IMR-90 (cell line): Measurements from ENCODE around the gene PRDM15. TPM values are rescaled to one million over a fixed set of nuclear protein-coding genes. Genes with fewer than 3 reads are reported as not detected.

Source experiments
- ATAC-seq: fragments of 200-7000 bp; cut with Tn5 transposase; 2 replicates; pipeline ENCODE4 v1.9.1; 2020; ENCODE audit warnings: low read depth, mild to moderate bottlenecking, moderate library complexity
- BruUV-seq: library from RNA; stranded (reverse); fragments of 400-500 nt; replicated peaks from 2 replicates; lab custom pipeline; 2021; lab: Mats Ljungman, UMichigan
- CTCF ChIA-PET: fragments of 300-600 bp; formaldehyde crosslinking; extraction: SDS; loops from one replicate; lab custom pipeline; 2021; ENCODE audit warnings: antibody characterized with exemption; lab: Yijun Ruan, JAX
- POLR2A ChIA-PET: fragments of 300-600 bp; sonication (Branson Sonifier 250); formaldehyde crosslinking; loops from one replicate; lab custom pipeline; 2022; ENCODE audit warnings: antibody characterized with exemption; ENCODE audit not compliant: unreplicated experiment; lab: Charles Lee
- DNase-seq: peaks from one replicate; pipeline ENCODE4 v3.0.0; 2013
- H2AFZ ChIP-seq: replicated peaks from 2 replicates; pipeline ENCODE3; 2013; ENCODE audit warnings: low read length, mild to moderate bottlenecking; ENCODE audit not compliant: poor library complexity
- H2AK5ac ChIP-seq: 2 replicates; pipeline ENCODE4 v1.6.1; 2013; ENCODE audit warnings: low read depth, low read length, inconsistent platforms
- H2AK9ac ChIP-seq: replicated peaks from 2 replicates; pipeline ENCODE3; 2013; ENCODE audit warnings: mild to moderate bottlenecking, low read depth, low read length, moderate library complexity; ENCODE audit not compliant: poor library complexity
- H2BK120ac ChIP-seq: 2 replicates; pipeline ENCODE4 v1.6.1; 2013; ENCODE audit warnings: low read depth, low read length, inconsistent platforms
- H2BK15ac ChIP-seq: 3 replicates; pipeline ENCODE4 v1.6.1; 2013; ENCODE audit warnings: low read depth, low read length, inconsistent platforms
- H2BK20ac ChIP-seq: 2 replicates; pipeline ENCODE4 v1.6.1; 2013; ENCODE audit warnings: low read depth, mild to moderate bottlenecking, inconsistent platforms, low read length, moderate library complexity
- H2BK5ac ChIP-seq: 2 replicates; pipeline ENCODE4 v1.6.1; 2013; ENCODE audit warnings: mild to moderate bottlenecking, low read depth, low read length, inconsistent platforms; ENCODE audit not compliant: poor library complexity, severe bottlenecking
- H3K14ac ChIP-seq: replicated peaks from 2 replicates; pipeline ENCODE4 v1.6.1; 2013; ENCODE audit warnings: low read depth, low read length, inconsistent platforms
- H3K18ac ChIP-seq: 2 replicates; pipeline ENCODE4 v1.6.1; 2013; ENCODE audit warnings: low read depth, low read length, control low read depth
- H3K23ac ChIP-seq: 2 replicates; pipeline ENCODE4 v1.6.1; 2013; ENCODE audit warnings: low read depth, low read length, inconsistent platforms
- H3K27ac ChIP-seq: 2 replicates; pipeline ENCODE4 v1.5.1; 2013; ENCODE audit warnings: mild to moderate bottlenecking, control low read depth, low read length; ENCODE audit not compliant: insufficient read depth
- H3K27me3 ChIP-seq: 2 replicates; pipeline ENCODE4 v1.6.1; 2013; ENCODE audit warnings: low read length; ENCODE audit not compliant: control insufficient read depth, insufficient read depth
- H3K36me3 ChIP-seq: 2 replicates; pipeline ENCODE4 v1.6.1; 2013; ENCODE audit warnings: low read length, mixed read lengths; ENCODE audit not compliant: control insufficient read depth, insufficient read depth
- H3K4ac ChIP-seq: 2 replicates; pipeline ENCODE4 v1.6.1; 2013; ENCODE audit warnings: low read depth, low read length, inconsistent platforms
- H3K4me1 ChIP-seq: 2 replicates; pipeline ENCODE4 v1.6.1; 2013; ENCODE audit warnings: low read length, mixed read lengths; ENCODE audit not compliant: control insufficient read depth, insufficient read depth
- H3K4me2 ChIP-seq: 2 replicates; pipeline ENCODE4 v1.6.1; 2013; ENCODE audit warnings: low read depth, mild to moderate bottlenecking, control low read depth, low read length, moderate library complexity
- H3K4me3 ChIP-seq: 2 replicates; pipeline ENCODE4 v1.5.1; 2013; ENCODE audit warnings: low read depth, mild to moderate bottlenecking, control low read depth, low read length, moderate library complexity; ENCODE audit not compliant: insufficient read depth
- H3K56ac ChIP-seq: 2 replicates; pipeline ENCODE4 v1.6.1; 2013; ENCODE audit warnings: low read length, inconsistent platforms; ENCODE audit not compliant: insufficient read depth; ENCODE audit errors: extremely low read depth
- H3K79me1 ChIP-seq, 2 experiments: 2 replicates each; pipeline ENCODE4 v1.6.1; 2013; ENCODE audit warnings: low read length in 2 of 2, inconsistent platforms in 1 of 2, low read depth in 1 of 2
- H3K9ac ChIP-seq: 2 replicates; pipeline ENCODE4 v1.6.1; 2013; ENCODE audit warnings: low read depth, low read length, control low read depth
- H3K9me1 ChIP-seq: 2 replicates; pipeline ENCODE4 v1.6.1; 2013; ENCODE audit warnings: low read length, inconsistent platforms; ENCODE audit not compliant: insufficient read depth
- H3K9me3 ChIP-seq: 2 replicates; pipeline ENCODE4 v1.6.1; 2013; ENCODE audit warnings: low read length; ENCODE audit not compliant: control insufficient read depth, insufficient read depth
- H4K20me1 ChIP-seq: 2 replicates; pipeline ENCODE4 v1.6.1; 2013; ENCODE audit warnings: low read length, inconsistent platforms; ENCODE audit not compliant: insufficient read depth
- H4K5ac ChIP-seq: 2 replicates; pipeline ENCODE4 v1.6.1; 2013; ENCODE audit warnings: mild to moderate bottlenecking, low read depth, low read length, control low read depth
- H4K8ac ChIP-seq, 2 experiments: 2 replicates each; pipeline ENCODE4 v1.6.1; 2013; ENCODE audit warnings: low read depth in 2 of 2, low read length in 2 of 2, control low read depth in 1 of 2, inconsistent platforms in 1 of 2
- H4K91ac ChIP-seq: 2 replicates; pipeline ENCODE4 v1.6.1; 2013; ENCODE audit warnings: low read depth, low read length, inconsistent platforms; ENCODE audit not compliant: insufficient read depth
- BHLHE40 ChIP-seq: fragments of 150-350 bp; IDR thresholded peaks from 2 replicates; pipeline ENCODE4 v1.6.1; 2016; ENCODE audit warnings: mild to moderate bottlenecking, low read depth, low read length
- CEBPB ChIP-seq: IDR thresholded peaks from 2 replicates; pipeline ENCODE4 v1.6.1; 2012; ENCODE audit warnings: low read depth, low read length, improper control_type of control experiment
- CTCF ChIP-seq: conservative IDR thresholded peaks from 2 replicates; pipeline ENCODE4 v1.5.1; 2012; ENCODE audit warnings: mild to moderate bottlenecking, low read depth, low read length, improper control_type of control experiment
- ELK1 ChIP-seq: fragments of 150-350 bp; IDR thresholded peaks from 2 replicates; pipeline ENCODE4 v1.6.1; 2016; ENCODE audit warnings: low read depth, mild to moderate bottlenecking, low read length, moderate library complexity, borderline replicate concordance
- FOS ChIP-seq: fragments of 150-350 bp; IDR thresholded peaks from 2 replicates; pipeline ENCODE4 v1.6.1; 2016; ENCODE audit warnings: low read depth, low read length
- MAFK ChIP-seq: IDR thresholded peaks from 2 replicates; pipeline ENCODE4 v1.6.1; 2012; ENCODE audit warnings: low read depth, low read length, improper control_type of control experiment
- MAZ ChIP-seq: IDR thresholded peaks from 2 replicates; pipeline ENCODE4 v1.6.1; 2012; ENCODE audit warnings: low read depth, mild to moderate bottlenecking, low read length, improper control_type of control experiment, moderate library complexity, borderline replicate concordance
- NFE2L2 ChIP-seq: fragments of 150-350 bp; IDR thresholded peaks from 2 replicates; pipeline ENCODE4 v1.6.1; 2016; ENCODE audit warnings: low read depth, mild to moderate bottlenecking, low read length
- POLR2A ChIP-seq: IDR thresholded peaks from 2 replicates; pipeline ENCODE4 v1.6.1; 2012; ENCODE audit warnings: mild to moderate bottlenecking, low read depth, low read length
- RAD21 ChIP-seq: IDR thresholded peaks from 2 replicates; pipeline ENCODE4 v1.6.1; 2012; ENCODE audit warnings: low read length, improper control_type of control experiment
- RFX5 ChIP-seq: IDR thresholded peaks from 2 replicates; pipeline ENCODE4 v1.8.0; 2012; ENCODE audit warnings: low read depth, mild to moderate bottlenecking, low read length, moderate library complexity
- WGBS, 2 experiments: methylation state at CpG; one replicate each; pipeline versions ENCODE4 v1.1.5 to v1.1.7; 2013; ENCODE audit warnings: missing lambda C conversion rate in 2 of 2; ENCODE audit not compliant: insufficient read length in 1 of 2; ENCODE audit errors: extremely low coverage in 2 of 2; 5-methylcytosine and 5-hydroxymethylcytosine counted together
- dilution Hi-C: fragments of 300-500 bp; cut with HindIII; formaldehyde crosslinking; loops from one replicate; pipeline ENCODE4 v1.14.3; 2018; ENCODE audit warnings: low sequenced_read_pairs; ENCODE audit not compliant: unreplicated experiment
- in situ Hi-C: fragments of 300-500 bp; cut with MboI; formaldehyde crosslinking; loops from 3 replicates; pipeline ENCODE4 v1.14.3; 2019; ENCODE audit warnings: low sequenced_read_pairs, inconsistent platforms, mixed read lengths
- intact Hi-C: fragments of 100-400 bp; cut with micrococcal nuclease; formaldehyde crosslinking; loops from 2 replicates; pipeline ENCODE4 v1.10.0; 2022
- polyA plus RNA-seq, 3 experiments: library from polyadenylated mRNA; depleted of rRNA; stranded (reverse); fragments of >200 nt; gene quantifications; 2 replicates each; pipeline ENCODE4 v1.2.3, GENCODE V29; 2012; ENCODE audit warnings: low replicate concordance in 1 of 3
- total RNA-seq: library from RNA; depleted of rRNA; stranded (reverse); fragments of >200 nt; gene quantifications from 2 replicates; pipeline ENCODE4 v1.2.3, GENCODE V29; 2012

PRDM15 gene
- total and polyA plus RNA-seq, 2 of the 4 experiments (the other 2 are of a cell fraction): 7.3 to 8.8 TPM

- no peaks in the 10 kb centered on the region for H4K20me1 ChIP-seq
- H2AFZ ChIP-seq: no peak overlapping the region
- H3K27me3 ChIP-seq: no peaks in the 10 kb centered on the region
- CTCF ChIA-PET: interaction anchor here (0.7 to 1.4 kb wide), 3 partner anchors 11 to 26 kb away, joined by 3 to 4 read pairs (median 3); no protein-coding TSS in a partner anchor
- H2BK15ac ChIP-seq: no peak overlapping the region
- in situ Hi-C loops (no loop called here), intact Hi-C loops (no loop called here), dilution Hi-C loops (no loop called here)
- peak overlapping the region; percentile 41; the same call in 1 of the 2 replicates for H3K4me2 ChIP-seq
- H4K91ac ChIP-seq: no peak overlapping the region
- 0 out of 2 replicates have a peak overlapping the region, but pooled peaks have one; percentile 16 for H3K14ac ChIP-seq
- no peak overlapping the region for H3K9ac ChIP-seq
- H3K27ac ChIP-seq: no peak overlapping the region
- ATAC-seq: peak; percentile 38
- H3K4me3 ChIP-seq: no peak overlapping the region
- H3K18ac ChIP-seq: no peak overlapping the region
- H3K56ac ChIP-seq: no peak overlapping the region
- H3K23ac ChIP-seq: peak overlapping the region; percentile 18; the same call in 1 of the 2 replicates
- no CpG with 5 or more reads among the region's 6 CpGs for WGBS, 2 experiments
- H2AK5ac ChIP-seq: 0 out of 2 replicates have a peak overlapping the region, but pooled peaks have one; percentile 26
- H3K9me3 ChIP-seq: no peaks in the 10 kb centered on the region
- H3K9me1 ChIP-seq: peaks cover 13% of the 10 kb centered on the region
- no peaks in the 10 kb centered on the region; the same call in 1 of the 2 replicates for H3K36me3 ChIP-seq
- H2BK120ac ChIP-seq: peak overlapping the region; percentile 18; the same call in 1 of the 2 replicates
- H3K79me1 ChIP-seq: peaks cover 21 to 42% of the 10 kb centered on the region in 2 experiments
- no peak overlapping the region for H4K5ac ChIP-seq
- POLR2A ChIA-PET: no interaction called here
- no peak overlapping the region for H2BK20ac ChIP-seq
- peaks cover 14% of the 10 kb centered on the region for H3K4me1 ChIP-seq
- peak overlapping the region; percentile 60 for H2BK5ac ChIP-seq
- peak overlapping the region; percentile 38; the same call in 1 of the 2 replicates for H3K4ac ChIP-seq
- peak; percentile 57 for DNase-seq
- no peak overlapping the region for H2AK9ac ChIP-seq
- H4K8ac ChIP-seq: 0 out of 4 replicates have a peak overlapping the region, but pooled peaks of 1 of the 2 experiments have one; percentile 1
- BruUV-seq: no TSS peak
- TF ChIP-seq RAD21 (no peak), CTCF (no peak), ELK1 (no peak), MAZ (no peak), CEBPB (no peak), RFX5 (no peak), POLR2A (no peak), FOS (no peak), NFE2L2 (no peak), MAFK (no peak), BHLHE40 (no peak)
Observed at GRCh38 chr21:41924368-41924754, 45.2 kb upstream of the PRDM15 start.
